ENCODE results near the gene NAV2. TPM values are rescaled to one million over a fixed set of nuclear protein-coding genes. Genes with fewer than 3 reads are reported as not detected.
A peak's percentile ranks its signal among the peaks of the same experiment; 100 is the strongest.

The NAV2 gene
- total RNA-seq, 2 experiments from 2014 or later, result 0.23 to 0.71 TPM

GRCh38 chr11:19739872-19740271 is 27.2 kb downstream of the NAV2 start:
- H3K36me3 Mint-ChIP-seq (ENCODE audit: low read depth), result no peaks in the 10 kb centered on the region
- H3K27me3 Mint-ChIP-seq (ENCODE audit: low read depth), result peaks cover 9% of the 10 kb centered on the region
- H3K4me1 Mint-ChIP-seq (ENCODE audit: low read depth), result no peaks in the 10 kb centered on the region
- H3K4me3 Mint-ChIP-seq, result no peak overlapping the region
- no peak overlapping the region for H3K27ac Mint-ChIP-seq
- CTCF ChIA-PET, result interaction anchor here (2.6 to 2.7 kb wide), 2 partner anchors 176 to 180 kb away, joined by 6 to 10 read pairs; no protein-coding TSS in a partner anchor
- ATAC-seq, result no peak
- POLR2A ChIA-PET, result no interaction called here
- no peak for DNase-seq
- no peaks in the 10 kb centered on the region for H3K9me3 Mint-ChIP-seq (ENCODE audit: insufficient read depth)

GRCh38 chr11:19740586-19740985 is 27.9 kb downstream of the NAV2 start:
- ChIA-PET POLR2A (no interaction called here), CTCF (interaction anchor here (2.7 kb wide), 1 partner anchor 180 kb away, joined by 6 read pairs; no protein-coding TSS in a partner anchor)

DNA sequence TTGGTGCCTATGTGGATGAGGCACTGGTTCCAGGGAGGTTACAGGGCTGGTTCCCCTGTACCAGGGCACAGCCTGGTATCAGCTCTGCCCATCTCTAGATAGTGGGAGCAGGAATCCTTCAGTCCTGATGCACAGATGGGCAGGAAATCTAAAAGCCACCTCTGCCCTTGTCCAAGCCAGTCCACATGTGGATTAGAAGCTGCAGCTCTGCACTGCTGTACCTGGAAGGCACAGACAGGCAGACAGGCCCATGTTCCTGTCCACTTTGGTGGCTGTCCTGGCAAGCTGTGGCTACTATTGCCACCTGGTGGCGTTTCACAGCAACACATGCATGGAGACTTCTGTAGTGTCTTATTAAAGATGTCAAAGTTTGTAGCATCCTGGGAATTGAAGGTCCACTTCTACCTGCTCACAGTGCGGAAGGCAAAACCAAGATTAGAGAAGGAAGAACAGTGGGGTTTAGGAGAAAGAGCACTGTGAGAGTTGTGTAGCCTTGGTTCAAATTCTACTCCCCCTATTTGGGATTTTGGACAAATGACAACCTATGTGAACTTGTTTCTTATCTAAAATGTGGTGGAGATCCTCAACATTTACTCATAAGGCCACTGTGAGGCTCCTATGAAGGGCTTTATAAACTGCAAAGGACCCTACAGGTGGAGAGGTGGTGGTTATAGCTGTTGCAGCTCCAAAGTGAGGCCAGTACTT is 30.1 kb downstream of the NAV2 start:
- Mint-ChIP-seq H3K4me3 (no peak overlapping the region), H3K27me3 (ENCODE audit: low read depth) (peaks cover 6% of the 10 kb centered on the region), H3K36me3 (ENCODE audit: low read depth) (no peaks in the 10 kb centered on the region), H3K9me3 (ENCODE audit: insufficient read depth) (no peaks in the 10 kb centered on the region), H3K4me1 (ENCODE audit: low read depth) (no peaks in the 10 kb centered on the region), H3K27ac (no peak overlapping the region)
- POLR2A ChIA-PET, result interaction anchor here (0.9 kb wide), 1 partner anchor 180 kb away, joined by 3 read pairs; no protein-coding TSS in a partner anchor
- peak; percentile 71 for ATAC-seq
- CTCF ChIA-PET, result interaction anchor here (0.8 to 2.7 kb wide), 12 partner anchors 9 to 186 kb away, joined by 3 to 37 read pairs (median 4); no protein-coding TSS in a partner anchor
- peak; percentile 73 for DNase-seq

More at GRCh38 chr11:19740586-19740985, 27.9 kb downstream of the NAV2 start:
- Mint-ChIP-seq H3K4me1 (ENCODE audit: low read depth) (no peaks in the 10 kb centered on the region), H3K4me3 (no peak overlapping the region), H3K36me3 (ENCODE audit: low read depth) (no peaks in the 10 kb centered on the region), H3K9me3 (ENCODE audit: insufficient read depth) (no peaks in the 10 kb centered on the region), H3K27ac (no peak overlapping the region), H3K27me3 (ENCODE audit: low read depth) (peaks cover 9% of the 10 kb centered on the region)
- no peak for DNase-seq
- no peak for ATAC-seq

GRCh38 chr11:19743622-19744021 is 31.0 kb downstream of the NAV2 start:
- peaks cover 4% of the 10 kb centered on the region for H3K27me3 Mint-ChIP-seq (ENCODE audit: low read depth)
- ChIA-PET POLR2A (no interaction called here), CTCF (interaction anchor here (1.2 to 2.7 kb wide), 6 partner anchors 10 to 187 kb away, joined by 4 to 37 read pairs (median 8); no protein-coding TSS in a partner anchor)
- H3K27ac Mint-ChIP-seq, result no peak overlapping the region
- ATAC-seq (no peak), DNase-seq (no peak)
- no peaks in the 10 kb centered on the region for H3K4me1 Mint-ChIP-seq (ENCODE audit: low read depth)
- H3K4me3 Mint-ChIP-seq, result no peak overlapping the region
- H3K36me3 Mint-ChIP-seq (ENCODE audit: low read depth), result no peaks in the 10 kb centered on the region
- no peaks in the 10 kb centered on the region for H3K9me3 Mint-ChIP-seq (ENCODE audit: insufficient read depth)

DNA sequence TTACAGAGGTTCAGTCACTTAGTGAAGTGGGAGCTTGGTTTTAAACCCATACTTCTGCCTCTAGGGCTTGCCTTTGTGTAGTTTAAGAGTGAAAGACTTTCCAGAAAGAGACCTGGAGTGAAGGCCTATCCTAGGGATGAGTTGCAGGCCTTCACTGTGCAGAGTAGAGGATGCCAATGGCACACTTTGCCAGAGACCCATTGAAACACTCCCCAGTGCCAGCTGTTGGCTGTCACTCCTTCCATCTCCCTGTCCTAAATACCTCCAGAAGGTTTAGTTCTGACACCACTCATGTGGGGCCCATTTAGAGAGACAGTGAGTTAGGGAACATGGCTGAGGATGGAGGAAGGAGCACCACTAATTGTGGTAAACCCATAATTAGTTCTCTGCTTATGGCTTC is 31.5 kb downstream of the NAV2 start:
- peaks cover 4% of the 10 kb centered on the region for H3K27me3 Mint-ChIP-seq (ENCODE audit: low read depth)

GRCh38 chr11:19746086-19746485 is 33.4 kb downstream of the NAV2 start:
- Mint-ChIP-seq H3K4me3 (no peak overlapping the region), H3K4me1 (ENCODE audit: low read depth) (no peaks in the 10 kb centered on the region), H3K27me3 (ENCODE audit: low read depth) (peaks cover 3% of the 10 kb centered on the region), H3K27ac (no peak overlapping the region), H3K36me3 (ENCODE audit: low read depth) (no peaks in the 10 kb centered on the region), H3K9me3 (ENCODE audit: insufficient read depth) (no peaks in the 10 kb centered on the region)
- POLR2A ChIA-PET, result no interaction called here
- ATAC-seq, result no peak
- DNase-seq, result no peak
- CTCF ChIA-PET, result no interaction called here

More for the DNA sequence above, 31.5 kb downstream of the NAV2 start:
- ATAC-seq (no peak), DNase-seq (no peak)
- no peaks in the 10 kb centered on the region for H3K4me1 Mint-ChIP-seq (ENCODE audit: low read depth)
- no peaks in the 10 kb centered on the region for H3K36me3 Mint-ChIP-seq (ENCODE audit: low read depth)
- no peak overlapping the region for H3K27ac Mint-ChIP-seq
- POLR2A ChIA-PET, result no interaction called here
- H3K9me3 Mint-ChIP-seq (ENCODE audit: insufficient read depth), result no peaks in the 10 kb centered on the region
- CTCF ChIA-PET, result interaction anchor here (1.2 to 2.7 kb wide), 3 partner anchors 23 to 184 kb away, joined by 4 to 37 read pairs (median 7); no protein-coding TSS in a partner anchor
- no peak overlapping the region for H3K4me3 Mint-ChIP-seq

DNA sequence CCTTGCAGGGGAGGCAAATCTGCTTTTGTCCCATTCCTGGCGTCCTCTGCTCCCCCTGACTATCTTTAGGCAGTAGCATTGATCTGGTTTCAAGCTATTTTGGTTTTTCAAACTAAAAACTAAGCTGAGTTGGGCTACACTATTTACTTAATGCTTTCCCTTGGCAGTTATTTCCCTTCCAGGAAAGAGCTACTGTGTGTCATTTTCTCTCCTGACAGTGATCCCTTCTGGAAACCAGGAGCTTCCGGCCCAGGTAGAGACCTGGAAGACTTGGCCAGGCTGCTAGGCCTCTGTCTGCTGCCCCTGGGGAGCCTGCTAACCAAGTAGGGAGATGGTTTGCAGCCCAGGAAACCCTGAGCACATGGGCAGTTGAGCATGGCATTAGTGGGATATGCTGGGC is 35.0 kb downstream of the NAV2 start:
- Mint-ChIP-seq H3K27me3 (ENCODE audit: low read depth) (no peaks in the 10 kb centered on the region), H3K9me3 (ENCODE audit: insufficient read depth) (no peaks in the 10 kb centered on the region), H3K4me3 (no peak overlapping the region), H3K36me3 (ENCODE audit: low read depth) (no peaks in the 10 kb centered on the region), H3K27ac (no peak overlapping the region), H3K4me1 (ENCODE audit: low read depth) (no peaks in the 10 kb centered on the region)
- DNase-seq, result no peak
- ATAC-seq, result no peak
- ChIA-PET CTCF (no interaction called here), POLR2A (no interaction called here)

GRCh38 chr11:19751055-19751454 is 38.4 kb downstream of the NAV2 start:
- no peak overlapping the region for H3K4me3 Mint-ChIP-seq
- DNase-seq, result no peak
- no peak for ATAC-seq
- H3K27me3 Mint-ChIP-seq (ENCODE audit: low read depth), result peaks cover 2% of the 10 kb centered on the region
- ChIA-PET POLR2A (no interaction called here), CTCF (interaction anchor here (1.0 kb wide), 2 partner anchors 8 to 197 kb away, joined by 3 read pairs; no protein-coding TSS in a partner anchor)
- no peak overlapping the region for H3K27ac Mint-ChIP-seq
- no peaks in the 10 kb centered on the region for H3K9me3 Mint-ChIP-seq (ENCODE audit: insufficient read depth)
- no peaks in the 10 kb centered on the region for H3K4me1 Mint-ChIP-seq (ENCODE audit: low read depth)
- no peaks in the 10 kb centered on the region for H3K36me3 Mint-ChIP-seq (ENCODE audit: low read depth)

GRCh38 chr11:19753451-19754106 is 40.9 kb downstream of the NAV2 start:
- CTCF ChIA-PET, result no interaction called here
- Mint-ChIP-seq H3K4me1 (ENCODE audit: low read depth) (no peaks in the 10 kb centered on the region), H3K9me3 (ENCODE audit: insufficient read depth) (no peaks in the 10 kb centered on the region), H3K27me3 (ENCODE audit: low read depth) (peaks cover 2% of the 10 kb centered on the region), H3K36me3 (ENCODE audit: low read depth) (no peaks in the 10 kb centered on the region), H3K27ac (no peak overlapping the region), H3K4me3 (no peak overlapping the region)
- ATAC-seq (no peak), DNase-seq (no peak)
- POLR2A ChIA-PET, result no interaction called here

DNA sequence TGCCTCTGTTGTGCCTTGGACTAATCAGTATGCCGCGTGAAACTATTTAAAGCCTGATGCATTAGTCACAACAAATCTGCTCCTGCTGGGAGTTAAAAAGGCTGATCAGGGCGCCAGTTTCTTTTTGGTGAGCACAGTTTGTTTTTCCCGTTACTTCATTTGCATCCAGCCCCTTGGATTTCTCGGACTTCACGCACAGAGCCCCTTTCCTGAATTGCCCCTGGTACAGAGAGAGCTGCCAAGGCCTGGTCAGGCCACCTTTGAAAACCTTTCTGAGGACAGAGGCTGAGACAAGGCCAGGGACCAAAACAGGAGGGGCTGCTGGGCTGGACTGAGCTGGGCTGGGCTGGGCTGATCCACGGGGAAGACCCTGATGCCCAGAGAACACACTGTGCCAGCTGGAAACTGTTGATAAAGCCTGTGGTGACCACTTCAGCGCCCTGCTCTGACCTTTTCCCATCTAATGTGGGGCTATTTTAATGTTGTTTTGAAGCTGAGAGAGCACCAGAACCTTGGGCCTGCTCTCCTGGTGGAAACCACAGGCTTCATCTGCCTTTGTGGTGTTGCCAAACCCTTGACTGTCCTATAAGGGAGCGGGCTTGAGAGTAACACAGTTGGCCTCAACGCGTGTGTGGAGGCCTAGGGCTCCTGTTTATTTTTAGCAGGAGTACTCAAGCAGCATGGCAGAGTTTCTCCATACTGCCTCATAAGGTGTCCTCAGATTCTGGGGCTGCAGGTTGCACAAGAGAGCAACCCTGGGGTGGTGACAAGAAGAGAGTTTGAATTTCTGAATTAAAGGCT is 44.2 kb downstream of the NAV2 start:
- Mint-ChIP-seq H3K27ac (no peak overlapping the region), H3K9me3 (ENCODE audit: insufficient read depth) (no peaks in the 10 kb centered on the region), H3K4me3 (no peak overlapping the region), H3K4me1 (ENCODE audit: low read depth) (no peaks in the 10 kb centered on the region), H3K27me3 (ENCODE audit: low read depth) (peaks cover 2% of the 10 kb centered on the region), H3K36me3 (ENCODE audit: low read depth) (no peaks in the 10 kb centered on the region)
- POLR2A ChIA-PET, result no interaction called here
- ATAC-seq, result no peak
- CTCF ChIA-PET, result no interaction called here
- no peak for DNase-seq

- H3K9me3 Mint-ChIP-seq (ENCODE audit: insufficient read depth), result no peaks in the 10 kb centered on the region
- H3K27ac Mint-ChIP-seq, result no peak overlapping the region
- no peaks in the 10 kb centered on the region for H3K36me3 Mint-ChIP-seq (ENCODE audit: low read depth)
- ChIA-PET CTCF (no interaction called here), POLR2A (no interaction called here)
- no peak overlapping the region for H3K4me3 Mint-ChIP-seq
- peaks cover 9% of the 10 kb centered on the region for H3K27me3 Mint-ChIP-seq (ENCODE audit: low read depth)
- no peaks in the 10 kb centered on the region for H3K4me1 Mint-ChIP-seq (ENCODE audit: low read depth)
- no peak for DNase-seq
- no peak for ATAC-seq
These were observed 46.8 kb downstream of the NAV2 start for GRCh38 chr11:19759389-19759788.

GRCh38 chr11:19762266-19762665 is 49.6 kb downstream of the NAV2 start:
- DNase-seq (no peak), ATAC-seq (no peak)
- no peak overlapping the region for H3K4me3 Mint-ChIP-seq
- no peak overlapping the region for H3K27ac Mint-ChIP-seq
- H3K27me3 Mint-ChIP-seq (ENCODE audit: low read depth), result peaks cover 15% of the 10 kb centered on the region
- POLR2A ChIA-PET, result no interaction called here
- no peaks in the 10 kb centered on the region for H3K4me1 Mint-ChIP-seq (ENCODE audit: low read depth)
- H3K9me3 Mint-ChIP-seq (ENCODE audit: insufficient read depth), result no peaks in the 10 kb centered on the region
- CTCF ChIA-PET, result no interaction called here
- H3K36me3 Mint-ChIP-seq (ENCODE audit: low read depth), result no peaks in the 10 kb centered on the region
